ENCODE data around the gene BHLHE40. TPM values are rescaled to one million over a fixed set of nuclear protein-coding genes. Genes with fewer than 3 reads are reported as not detected.
A peak's percentile ranks its signal among the peaks of the same experiment; 100 is the strongest.

BHLHE40 gene
- total RNA-seq, 4 donors from 2014 or later: 8.3 to 170 (median 19.4) TPM

DNA sequence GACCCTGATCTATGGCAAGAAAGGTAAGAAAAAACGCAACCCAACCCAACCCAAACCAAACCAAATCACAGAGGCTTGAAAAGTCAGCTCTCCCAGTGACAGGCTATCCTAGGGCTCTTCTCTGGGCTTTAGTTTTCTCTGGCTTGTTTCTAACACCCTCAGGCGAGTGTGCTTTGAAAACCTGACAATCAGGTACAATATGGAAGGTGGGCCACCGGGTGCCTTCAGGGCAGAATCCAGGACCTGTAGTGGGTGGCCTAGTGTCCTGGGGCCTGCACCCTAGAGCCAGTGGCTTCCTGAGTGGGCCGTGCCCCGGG lies 46.8 kb downstream of the BHLHE40 start:
- intact Hi-C loops (cut with DNase I): loop anchor here (2.0 to 10.0 kb wide), 5 partner anchors 39 to 315 kb away; no protein-coding TSS in a partner anchor
- H3K9me3 ChIP-seq: no peaks in the 10 kb centered on the region
- peak overlapping the region; percentile 54 to 69 (median 64) for H3K4me3 ChIP-seq
- no peak for TF ChIP-seq POLR2AphosphoS5 (IDR thresholded peaks at IDR 0.05)
- no peak for TF ChIP-seq POLR2A (IDR thresholded peaks at IDR 0.05; ENCODE audit: low read depth)
- no peak for TF ChIP-seq CTCF (IDR thresholded peaks at IDR 0.05)
- TF ChIP-seq EP300 (IDR thresholded peaks at IDR 0.05): no peak
- H3K36me3 ChIP-seq: no peaks in the 10 kb centered on the region
- 55% methylated on average over 5 of the region's 5 CpGs for WGBS
- DNase-seq (ENCODE audit: extremely low spot score): no peak
- H3K27me3 ChIP-seq: no peaks in the 10 kb centered on the region
- peak overlapping the region; percentile 83 to 85 (median 84) for H3K27ac ChIP-seq (replicated peaks in 1 of 4)
- H3K4me1 ChIP-seq: peaks cover 8 to 16% (median 12%) of the 10 kb centered on the region in 4 donors

DNA sequence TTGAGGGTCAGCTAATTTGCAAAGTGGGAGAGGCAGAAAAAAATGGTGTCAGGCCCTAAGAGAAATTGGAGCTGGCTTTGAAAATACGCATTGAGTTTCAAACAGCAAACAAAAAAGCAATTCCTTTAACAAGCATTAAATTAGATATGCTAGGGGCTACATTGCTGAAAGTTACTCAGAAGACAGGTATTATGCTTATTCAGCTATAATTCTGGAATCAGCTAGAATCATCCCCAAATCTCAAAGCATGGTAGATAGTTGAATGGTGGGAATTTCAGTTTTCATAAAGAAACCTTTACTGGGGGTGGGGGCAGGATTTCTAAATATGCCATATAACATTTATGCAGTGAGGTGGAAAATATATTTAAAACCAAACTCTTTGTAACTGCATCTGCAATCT lies 50.5 kb downstream of the BHLHE40 start:
- intact Hi-C loops (cut with DNase I): loop anchor here (5.0 to 10.0 kb wide), 3 partner anchors 42 to 202 kb away; no protein-coding TSS in a partner anchor
- WGBS: 90% methylated on average over 1 of the region's 1 CpG

DNA sequence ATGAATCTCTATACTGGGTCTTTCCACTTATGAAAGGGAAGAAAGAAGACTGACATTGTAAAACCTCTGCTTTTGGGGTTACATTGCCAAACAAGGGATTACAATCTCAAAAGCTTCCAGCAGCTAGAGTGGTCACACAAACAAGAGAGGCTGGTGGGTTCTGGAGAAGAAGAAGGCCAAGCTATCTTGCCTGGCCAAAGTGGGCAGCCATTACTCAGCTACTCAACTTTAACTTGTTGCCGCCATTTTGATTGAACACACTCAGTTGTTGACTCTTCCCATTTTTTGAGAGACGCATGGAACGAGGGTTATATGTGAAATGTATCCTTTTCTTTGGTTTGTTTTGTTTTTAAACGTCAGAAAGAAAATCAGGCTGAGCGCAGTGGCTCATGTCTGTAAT lies 50.9 kb downstream of the BHLHE40 start:
- no peak overlapping the region for H3K27ac ChIP-seq (replicated peaks in 1 of 4)
- WGBS: 97% methylated on average over 5 of the region's 5 CpGs
- no peaks in the 10 kb centered on the region for H3K36me3 ChIP-seq
- H3K4me3 ChIP-seq: no peak overlapping the region
- H3K27me3 ChIP-seq: no peaks in the 10 kb centered on the region
- no peak for DNase-seq (ENCODE audit: extremely low spot score)
- no peak for TF ChIP-seq POLR2A (IDR thresholded peaks at IDR 0.05; ENCODE audit: low read depth)
- TF ChIP-seq CTCF (IDR thresholded peaks at IDR 0.05): no peak
- no peak for TF ChIP-seq POLR2AphosphoS5 (IDR thresholded peaks at IDR 0.05)
- no peak for TF ChIP-seq EP300 (IDR thresholded peaks at IDR 0.05)
- peaks cover 8 to 10% (median 10%) of the 10 kb centered on the region in 4 donors for H3K4me1 ChIP-seq
- no peaks in the 10 kb centered on the region for H3K9me3 ChIP-seq
- intact Hi-C loops (cut with DNase I): no loop called here

More for the DNA sequence above, 50.5 kb downstream of the BHLHE40 start:
- no peak overlapping the region for H3K27ac ChIP-seq (replicated peaks in 1 of 4)
- H3K36me3 ChIP-seq: no peaks in the 10 kb centered on the region
- no peak overlapping the region for H3K4me3 ChIP-seq
- H3K27me3 ChIP-seq: no peaks in the 10 kb centered on the region
- DNase-seq (ENCODE audit: extremely low spot score): no peak
- peaks cover 8 to 10% (median 10%) of the 10 kb centered on the region in 4 donors for H3K4me1 ChIP-seq
- no peaks in the 10 kb centered on the region for H3K9me3 ChIP-seq
- TF ChIP-seq POLR2A (IDR thresholded peaks at IDR 0.05; ENCODE audit: low read depth) (no peak), EP300 (IDR thresholded peaks at IDR 0.05) (no peak), CTCF (IDR thresholded peaks at IDR 0.05) (no peak), POLR2AphosphoS5 (IDR thresholded peaks at IDR 0.05) (no peak)

DNA sequence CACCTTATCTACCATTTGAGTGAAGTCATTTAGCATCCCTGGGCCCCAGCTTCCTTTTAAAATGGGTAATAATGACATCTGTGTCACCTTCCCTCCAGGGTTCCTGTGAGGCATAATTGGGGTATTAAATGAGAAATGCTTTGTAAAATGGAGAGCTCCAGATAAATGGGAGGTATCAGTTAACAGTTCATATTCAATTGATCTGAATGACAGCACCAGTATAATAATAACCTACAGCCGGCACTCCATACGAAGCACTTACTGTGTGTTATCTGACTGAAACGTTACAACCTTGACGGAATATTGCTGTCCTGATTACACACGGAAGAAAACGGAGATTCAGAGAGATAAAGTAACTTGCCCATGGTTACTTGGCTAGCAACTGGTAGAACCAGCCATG lies 53.6 kb downstream of the BHLHE40 start:
- TF ChIP-seq EP300 (IDR thresholded peaks at IDR 0.05): no peak
- TF ChIP-seq POLR2A (IDR thresholded peaks at IDR 0.05; ENCODE audit: low read depth): no peak
- TF ChIP-seq CTCF (IDR thresholded peaks at IDR 0.05): no peak
- no peak for TF ChIP-seq POLR2AphosphoS5 (IDR thresholded peaks at IDR 0.05)
- no peak for DNase-seq (ENCODE audit: extremely low spot score)
- intact Hi-C loops (cut with DNase I): no loop called here
- Histone ChIP-seq H3K4me3 (no peak overlapping the region), H3K9me3 (no peaks in the 10 kb centered on the region), H3K36me3 (no peaks in the 10 kb centered on the region), H3K4me1 (no peaks in the 10 kb centered on the region), H3K27ac (replicated peaks in 1 of 4) (no peak overlapping the region), H3K27me3 (no peaks in the 10 kb centered on the region)
- 89% methylated on average over 6 of the region's 6 CpGs for WGBS

Other genes with a start within 250 kb of the BHLHE40 start
- gene ARL8B, start 142.9 kb downstream of the BHLHE40 start, total RNA-seq: 10 to 100 TPM; 40.6 to 47.1 (median 43.8) TPM
- gene EDEM1, start 208.3 kb downstream of the BHLHE40 start, total RNA-seq: 10 to 100 TPM; 16.6 to 23.3 (median 19.3) TPM

All from esophagus muscularis mucosa (tissue), 4 donors.